Subcutaneous abdominal adipose tissue (tissue), 5 donors: Measurements from ENCODE around the gene CIDEC.
A peak's percentile ranks its signal among the peaks of the same experiment; 100 is the strongest.
"Not testable (repeated sequence)": the region's sequence is repeated elsewhere in the genome, so short reads cannot be mapped to it uniquely, and the experiment has no call there.

Experiments
- H3K27ac ChIP-seq: one replicate; pipeline ENCODE4 v1.7.0; 2013; ENCODE audit warnings: low read depth, mild to moderate bottlenecking, inconsistent platforms, low read length, moderate library complexity
- H3K27me3 ChIP-seq, 5 donors: one replicate each; pipeline ENCODE4 v1.7.0; 2013; ENCODE audit warnings: low read length in 5 of 5, inconsistent platforms in 1 of 5; ENCODE audit not compliant: control insufficient read depth in 5 of 5, insufficient read depth in 4 of 5
- H3K36me3 ChIP-seq, 5 donors: one replicate each; pipeline ENCODE4 v1.7.0; 2013; ENCODE audit warnings: low read length in 5 of 5; ENCODE audit not compliant: control insufficient read depth in 5 of 5, insufficient read depth in 5 of 5
- H3K4me1 ChIP-seq, 5 donors: one replicate each; pipeline ENCODE4 v1.7.0; 2013; ENCODE audit warnings: low read length in 5 of 5, mild to moderate bottlenecking in 3 of 5, moderate library complexity in 1 of 5; ENCODE audit not compliant: control insufficient read depth in 5 of 5, insufficient read depth in 5 of 5
- H3K4me3 ChIP-seq, 5 donors: one replicate each; pipeline ENCODE4 v1.7.0; 2013; ENCODE audit warnings: low read length in 5 of 5, low read depth in 1 of 5
- H3K9ac ChIP-seq, 5 donors: one replicate each; pipeline ENCODE4 v1.7.0; 2013; ENCODE audit warnings: low read length in 5 of 5, mild to moderate bottlenecking in 4 of 5, moderate library complexity in 3 of 5
- H3K9me3 ChIP-seq, 5 donors: one replicate each; pipeline ENCODE4 v1.7.0; 2013; ENCODE audit warnings: low read length in 5 of 5; ENCODE audit not compliant: control insufficient read depth in 5 of 5
- donor health status: healthy.
- donor health status: healthy.
- donor health status: healthy.
- donor health status: healthy.
- donor health status: healthy.

CIDEC gene

GRCh38 chr3:9881441-9881840 lies 1.4 kb upstream of the CIDEC start:
- Histone ChIP-seq H3K9ac (no peak overlapping the region), H3K4me1 (peaks cover 6 to 33% (median 32%) of the 10 kb centered on the region in 5 donors), H3K27me3 (no peaks in the 10 kb centered on the region), H3K4me3 (no peak overlapping the region), H3K9me3 (no peaks in the 10 kb centered on the region), H3K27ac (no peak overlapping the region), H3K36me3 (peaks cover 0 to 17% (median 7%) of the 10 kb centered on the region in 5 donors)

- Histone ChIP-seq H3K27ac (peak overlapping the region; percentile 99), H3K27me3 (no peaks in the 10 kb centered on the region), H3K9ac (peak overlapping the region in 4 of 5 donors; percentile 35 to 98 (median 90)), H3K4me1 (peaks cover 6 to 52% (median 40%) of the 10 kb centered on the region in 5 donors), H3K9me3 (no peaks in the 10 kb centered on the region), H3K4me3 (peak overlapping the region; percentile 53 to 84 (median 75)), H3K36me3 (peaks cover 6 to 29% (median 8%) of the 10 kb centered on the region in 5 donors)
Measured at GRCh38 chr3:9878700-9879099, 1.4 kb downstream of the CIDEC start.

DNA sequence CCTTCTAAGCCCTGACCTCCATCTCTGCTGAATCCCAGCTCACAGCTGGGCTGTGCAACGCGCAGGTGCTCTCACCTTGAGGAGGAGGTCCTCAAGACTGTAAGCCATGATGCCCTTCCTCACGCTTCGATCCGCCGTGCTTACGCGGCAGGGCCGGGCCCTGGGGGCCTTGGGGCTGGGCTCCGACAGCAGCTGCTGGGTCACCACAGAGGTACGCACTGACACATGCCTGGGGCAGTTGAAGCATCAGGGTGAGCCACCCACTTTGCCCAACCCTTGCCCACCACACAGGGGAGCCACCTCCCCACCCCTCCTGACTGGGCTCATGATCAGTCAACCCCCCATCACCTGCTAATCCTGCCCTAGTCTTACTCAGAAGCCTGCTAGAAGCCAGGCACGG lies 3.1 kb downstream of the CIDEC start:
- no peaks in the 10 kb centered on the region for H3K9me3 ChIP-seq
- H3K27ac ChIP-seq: peak overlapping the region; percentile 99

DNA sequence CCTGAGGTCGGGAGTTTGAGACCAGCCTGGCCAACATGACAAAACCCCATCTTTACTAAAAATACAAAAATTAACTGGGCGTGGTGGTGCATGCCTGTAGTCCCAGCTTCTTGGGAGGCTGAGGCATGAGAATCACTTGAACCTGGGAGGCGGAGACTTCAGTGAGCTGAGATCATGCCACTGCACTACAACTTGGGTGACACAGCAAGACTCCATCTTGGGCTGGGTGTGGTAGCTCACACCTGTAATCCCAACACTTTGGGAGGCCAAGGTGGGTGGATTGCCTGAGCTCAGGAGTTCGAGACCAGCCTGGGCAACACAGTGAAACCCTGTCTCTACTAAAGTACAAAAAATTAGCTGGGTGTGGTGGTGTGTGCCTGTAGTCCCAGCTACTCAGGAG lies 3.8 kb downstream of the CIDEC start:
- Histone ChIP-seq H3K4me1 (peaks cover 6 to 68% (median 40%) of the 10 kb centered on the region in 5 donors), H3K36me3 (peaks cover 6 to 42% (median 14%) of the 10 kb centered on the region in 5 donors), H3K27ac (peak overlapping the region; percentile 45), H3K4me3 (peak overlapping the region in 3 of 5 donors; percentile 2 to 47 (median 47))
- not testable (repeated sequence) for H3K27me3 ChIP-seq, H3K9ac ChIP-seq, H3K9me3 ChIP-seq

More for the DNA sequence above, 3.1 kb downstream of the CIDEC start:
- Histone ChIP-seq H3K4me1 (peaks cover 6 to 66% (median 40%) of the 10 kb centered on the region in 5 donors), H3K4me3 (peak overlapping the region; percentile 18 to 76 (median 53)), H3K27me3 (no peaks in the 10 kb centered on the region), H3K9ac (peak overlapping the region in 3 of 5 donors; percentile 50 to 98 (median 56)), H3K36me3 (peaks cover 6 to 39% (median 10%) of the 10 kb centered on the region in 5 donors)

- H3K27ac ChIP-seq: peak overlapping the region; percentile 45
- peaks cover 6 to 68% (median 38%) of the 10 kb centered on the region in 5 donors for H3K4me1 ChIP-seq
- H3K27me3 ChIP-seq: no peaks in the 10 kb centered on the region
- peaks cover 7 to 45% (median 17%) of the 10 kb centered on the region in 5 donors for H3K36me3 ChIP-seq
- H3K9me3 ChIP-seq: no peaks in the 10 kb centered on the region
- H3K4me3 ChIP-seq: peak overlapping the region in 4 of 5 donors; percentile 2 to 48 (median 34)
- H3K9ac ChIP-seq: no peak overlapping the region
Measured at GRCh38 chr3:9875448-9875847, 4.6 kb downstream of the CIDEC start.

GRCh38 chr3:9872067-9872466 lies 8.0 kb downstream of the CIDEC start:
- H3K9me3 ChIP-seq: not testable (repeated sequence)

GRCh38 chr3:9870978-9871377 lies 9.1 kb downstream of the CIDEC start:
- Histone ChIP-seq H3K4me3 (no peak overlapping the region), H3K9me3 (no peaks in the 10 kb centered on the region), H3K27me3 (no peaks in the 10 kb centered on the region), H3K4me1 (peaks cover 0 to 67% (median 22%) of the 10 kb centered on the region in 5 donors), H3K9ac (peak overlapping the region in 1 of 5 donors; percentile 13), H3K36me3 (peaks cover 10 to 60% (median 30%) of the 10 kb centered on the region in 5 donors), H3K27ac (peak overlapping the region; percentile 74)

More at GRCh38 chr3:9872067-9872466, 8.0 kb downstream of the CIDEC start:
- Histone ChIP-seq H3K4me1 (peaks cover 0 to 68% (median 22%) of the 10 kb centered on the region in 5 donors), H3K27ac (peak overlapping the region; percentile 74), H3K36me3 (peaks cover 10 to 59% (median 32%) of the 10 kb centered on the region in 5 donors)
- not testable (repeated sequence) for H3K9ac ChIP-seq, H3K27me3 ChIP-seq, H3K4me3 ChIP-seq

DNA sequence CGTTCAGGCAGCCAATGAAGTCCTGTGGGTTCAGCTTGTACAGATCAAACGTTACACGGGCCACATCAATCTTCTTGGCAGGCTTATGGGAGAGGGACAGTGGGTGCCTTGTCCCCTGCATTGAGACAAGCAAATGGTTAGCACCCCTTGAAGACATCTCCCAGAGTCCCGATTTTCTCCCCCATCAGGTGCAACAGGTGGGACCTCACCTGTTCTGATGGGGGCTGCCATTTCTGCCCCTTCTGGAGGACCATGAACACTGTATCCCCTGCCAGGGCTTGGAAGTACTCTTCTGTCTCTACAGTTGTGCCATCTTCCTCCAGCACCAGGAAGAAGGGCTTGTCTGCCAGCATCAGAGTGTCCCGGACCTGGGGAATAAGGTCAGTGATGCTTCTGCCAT lies 10.1 kb downstream of the CIDEC start:
- Histone ChIP-seq H3K4me3 (no peak overlapping the region), H3K27ac (peak overlapping the region; percentile 74), H3K27me3 (no peaks in the 10 kb centered on the region), H3K9ac (no peak overlapping the region), H3K4me1 (peaks cover 0 to 68% (median 18%) of the 10 kb centered on the region in 5 donors), H3K36me3 (peaks cover 6 to 53% (median 30%) of the 10 kb centered on the region in 5 donors), H3K9me3 (no peaks in the 10 kb centered on the region)

DNA sequence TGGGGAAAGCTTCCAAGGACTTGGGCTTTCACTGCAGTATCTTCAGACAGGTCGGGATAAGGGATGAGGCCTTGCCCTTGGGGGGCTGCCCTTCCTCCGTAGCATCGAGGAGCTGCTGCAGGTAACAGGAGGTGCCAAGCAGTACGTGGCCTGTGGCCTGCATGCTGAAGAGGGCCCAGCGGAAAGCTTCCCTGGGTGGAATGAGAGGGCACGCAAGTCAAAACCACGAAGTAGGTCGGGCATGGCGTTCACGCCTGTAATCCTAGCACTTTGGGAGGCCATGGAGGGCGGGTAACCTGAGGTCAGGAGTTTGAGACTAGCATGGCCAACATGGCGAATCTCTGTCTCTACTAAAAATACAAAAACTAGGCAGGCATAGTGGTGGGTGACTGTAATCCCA lies 12.9 kb downstream of the CIDEC start:
- Histone ChIP-seq H3K9me3 (no peaks in the 10 kb centered on the region), H3K4me1 (peaks cover 0 to 67% (median 42%) of the 10 kb centered on the region in 5 donors), H3K9ac (no peak overlapping the region), H3K27me3 (no peaks in the 10 kb centered on the region), H3K36me3 (peaks cover 0 to 39% (median 26%) of the 10 kb centered on the region in 5 donors), H3K27ac (peak overlapping the region; percentile 2), H3K4me3 (no peak overlapping the region)

DNA sequence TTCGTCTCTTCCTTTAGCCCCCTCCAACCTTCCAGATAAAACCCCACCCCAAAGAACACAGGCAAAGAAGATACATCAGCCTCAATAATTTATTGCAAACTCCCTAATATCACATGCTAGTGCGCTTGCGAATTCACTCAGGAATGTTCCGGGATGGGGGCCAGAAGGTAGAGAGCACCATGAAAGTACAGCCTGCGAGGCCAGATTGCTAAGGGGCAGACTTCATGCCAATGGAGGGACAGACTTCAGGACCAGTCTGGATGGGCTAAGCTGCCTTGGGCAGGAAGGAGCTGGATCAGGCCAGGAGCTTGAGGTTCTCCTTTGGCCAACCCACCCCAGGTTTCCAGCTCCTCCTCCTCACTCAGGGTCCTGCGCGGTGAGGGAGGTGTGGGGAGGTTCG lies 13.4 kb downstream of the CIDEC start:
- no peak overlapping the region for H3K9ac ChIP-seq
- no peaks in the 10 kb centered on the region for H3K9me3 ChIP-seq
- no peak overlapping the region for H3K4me3 ChIP-seq
- peak overlapping the region; percentile 2 for H3K27ac ChIP-seq
- H3K36me3 ChIP-seq: peaks cover 0 to 37% (median 23%) of the 10 kb centered on the region in 5 donors
- H3K27me3 ChIP-seq: no peaks in the 10 kb centered on the region
- H3K4me1 ChIP-seq: peaks cover 0 to 69% (median 47%) of the 10 kb centered on the region in 5 donors
